ENCODE data around the gene NECTIN4. TPM values are rescaled to one million over a fixed set of nuclear protein-coding genes. Genes with fewer than 3 reads are reported as not detected.

The NECTIN4 gene
- total and polyA plus RNA-seq, 2 of the 13 experiments (the other 11 are each of a cell fraction or from before 2014, with no cell fraction given): 5.9 to 12.4 TPM

- ATAC-seq (no peak), FAIRE-seq (no peak), DNase-seq (ENCODE audit: low spot score) (no peak)
- Histone ChIP-seq H4K20me1 (ENCODE audit: insufficient read depth, low read length) (no peaks in the 10 kb centered on the region), H3K4me2 (ENCODE audit: low read depth, low read length) (no peak overlapping the region), H3K27me3 (ENCODE audit: control insufficient read depth in 1 of 2, insufficient read depth in 2 of 2, low read length in 2 of 2) (peaks cover 3 to 27% of the 10 kb centered on the region in 2 experiments; a peak in 3 of 5 replicates), H3K36me3 (replicated peaks in 1 of 2; ENCODE audit: control insufficient read depth in 1 of 2, insufficient read depth in 2 of 2, low read length in 2 of 2) (no peaks in the 10 kb centered on the region), H3K79me2 (ENCODE audit: insufficient read depth, low read length) (no peaks in the 10 kb centered on the region), H3K4me3 (replicated peaks in 1 of 3; ENCODE audit: insufficient read depth in 1 of 3, low read depth in 2 of 3, low read length in 3 of 3) (no peak overlapping the region), H3K9ac (ENCODE audit: insufficient read depth, low read depth, low read length) (no peak overlapping the region), H3K4me1 (ENCODE audit: insufficient read depth, low read length) (peaks cover 46% of the 10 kb centered on the region), H3K9me3 (ENCODE audit: low read length) (no peaks in the 10 kb centered on the region), H3K27ac (ENCODE audit: extremely low read length, insufficient read depth, low read length) (no peak overlapping the region), H2AFZ (ENCODE audit: low read length) (no peak overlapping the region)
- ChIA-PET POLR2A (no interaction called here), CTCF (ENCODE audit: low intra/inter-chr PET ratio, low total read pairs) (no interaction called here)
- no peak for TF ChIP-seq SIN3B (IDR thresholded peaks at IDR 0.05; ENCODE audit: low read length)
- TF ChIP-seq UBTF (CRISPR knock-in tag; IDR thresholded peaks at IDR 0.05): no peak
- TF ChIP-seq IKZF4 (CRISPR knock-in tag; IDR thresholded peaks at IDR 0.05; ENCODE audit: borderline replicate concordance, low read depth, not compliant biosample characterization): no peak
- no peak for TF ChIP-seq HMGA1 (CRISPR knock-in tag; conservative IDR thresholded peaks at IDR 0.05)
- TF ChIP-seq MAZ (IDR thresholded peaks at IDR 0.05; ENCODE audit: borderline replicate concordance, low read depth, low read length): no peak
- TF ChIP-seq MAZ (CRISPR knock-in tag; IDR thresholded peaks at IDR 0.05; ENCODE audit: low read depth): no peak
- no peak for TF ChIP-seq KAT7 (CRISPR knock-in tag; IDR thresholded peaks at IDR 0.05; ENCODE audit: borderline replicate concordance)
- TF ChIP-seq, protein P1, sequence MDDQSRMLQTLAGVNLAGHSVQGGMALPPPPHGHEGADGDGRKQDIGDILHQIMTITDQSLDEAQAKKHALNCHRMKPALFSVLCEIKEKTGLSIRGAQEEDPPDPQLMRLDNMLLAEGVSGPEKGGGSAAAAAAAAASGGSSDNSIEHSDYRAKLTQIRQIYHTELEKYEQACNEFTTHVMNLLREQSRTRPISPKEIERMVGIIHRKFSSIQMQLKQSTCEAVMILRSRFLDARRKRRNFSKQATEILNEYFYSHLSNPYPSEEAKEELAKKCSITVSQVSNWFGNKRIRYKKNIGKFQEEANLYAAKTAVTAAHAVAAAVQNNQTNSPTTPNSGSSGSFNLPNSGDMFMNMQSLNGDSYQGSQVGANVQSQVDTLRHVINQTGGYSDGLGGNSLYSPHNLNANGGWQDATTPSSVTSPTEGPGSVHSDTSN (CRISPR knock-in tag; IDR thresholded peaks at IDR 0.05; ENCODE audit: borderline replicate concordance): no peak
- no peak for TF ChIP-seq AHR (CRISPR knock-in tag; IDR thresholded peaks at IDR 0.05)
- TF ChIP-seq MED1 (CRISPR knock-in tag; IDR thresholded peaks at IDR 0.05): no peak
- TF ChIP-seq CHD2 (IDR thresholded peaks at IDR 0.05; ENCODE audit: low read depth, low read length): no peak
- intact Hi-C loops (cut with micrococcal nuclease; ENCODE audit: unreplicated experiment): no loop called here
- BruUV-seq (replicated peaks): no TSS peak
- WGBS (ENCODE audit: low lambda C conversion rate): 15% methylated on average over 3 of the region's 4 CpGs
- in situ Hi-C loops (cut with HindIII; ENCODE audit: extremely low pct_ligation_motif_present, low pct_unique_long_range_greater_than_20kb): no loop called here
These were observed 2.9 kb downstream of the NECTIN4 start for GRCh38 chr1:161086457-161086856.

All from HepG2 (cell line).